ENCODE data around the gene DKK3.

The DKK3 gene

GRCh38 chr11:11923828-11924227, 84.6 kb downstream of the DKK3 start:
- DNase-seq (ENCODE audit: low spot score): no peak
- H3K27ac Mint-ChIP-seq: no peak overlapping the region
- no peak overlapping the region for H3K4me3 Mint-ChIP-seq
- peaks cover 39% of the 10 kb centered on the region for H3K36me3 Mint-ChIP-seq (ENCODE audit: low read depth)
- no peaks in the 10 kb centered on the region for H3K27me3 Mint-ChIP-seq (ENCODE audit: low read depth)
- H3K4me1 Mint-ChIP-seq (ENCODE audit: low read depth): peaks cover 17% of the 10 kb centered on the region
- H3K9me3 Mint-ChIP-seq: no peaks in the 10 kb centered on the region

DNA sequence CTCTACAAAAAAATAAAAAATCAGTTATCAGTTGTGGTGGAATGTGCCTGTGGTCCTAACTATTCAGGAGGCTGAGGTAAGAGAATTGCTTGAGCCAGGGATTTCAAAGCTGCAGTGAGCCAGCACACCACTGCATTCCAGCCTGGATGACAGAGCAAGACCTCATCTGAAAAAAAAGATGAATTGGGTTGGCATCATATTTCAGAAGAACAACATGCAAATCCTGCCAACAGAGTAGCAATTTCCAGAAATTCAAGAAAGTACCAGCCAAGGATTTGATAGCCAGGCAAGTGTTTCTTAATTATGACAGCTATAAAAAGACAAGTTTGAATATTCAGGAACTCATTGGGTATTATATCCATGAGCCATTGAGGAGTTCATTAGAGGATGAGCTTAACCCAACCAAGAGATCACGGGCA, 91.4 kb downstream of the DKK3 start:
- DNase-seq (ENCODE audit: low spot score): no peak
- Mint-ChIP-seq H3K36me3 (ENCODE audit: low read depth) (peaks cover 9% of the 10 kb centered on the region), H3K27ac (no peak overlapping the region), H3K9me3 (no peaks in the 10 kb centered on the region), H3K27me3 (ENCODE audit: low read depth) (no peaks in the 10 kb centered on the region), H3K4me1 (ENCODE audit: low read depth) (no peaks in the 10 kb centered on the region), H3K4me3 (no peak overlapping the region)

DNA sequence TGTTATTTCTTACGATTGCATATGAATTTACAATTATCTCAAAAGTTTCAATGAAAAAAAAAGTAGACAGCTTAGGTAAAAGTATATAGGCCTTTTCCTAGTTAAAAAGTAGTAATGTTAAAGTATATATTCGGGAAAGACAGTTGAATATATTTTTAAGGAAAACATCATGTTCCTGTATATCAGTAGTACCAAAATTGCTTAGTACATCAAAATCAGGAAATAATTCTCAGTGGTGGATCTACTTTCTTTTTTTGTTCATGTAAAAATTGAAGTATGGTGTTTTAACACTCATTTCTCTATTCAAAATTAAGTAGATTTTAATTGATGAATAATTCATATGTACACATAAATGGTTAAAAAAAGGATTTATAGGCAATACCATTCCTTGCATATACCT, 92.8 kb downstream of the DKK3 start:
- Mint-ChIP-seq H3K9me3 (no peaks in the 10 kb centered on the region), H3K27me3 (ENCODE audit: low read depth) (no peaks in the 10 kb centered on the region), H3K4me1 (ENCODE audit: low read depth) (no peaks in the 10 kb centered on the region), H3K4me3 (no peak overlapping the region), H3K27ac (no peak overlapping the region), H3K36me3 (ENCODE audit: low read depth) (peaks cover 20% of the 10 kb centered on the region)
- no peak for DNase-seq (ENCODE audit: low spot score)

GRCh38 chr11:11913395-11913794, 95.0 kb downstream of the DKK3 start:
- Mint-ChIP-seq H3K36me3 (ENCODE audit: low read depth) (peaks cover 24% of the 10 kb centered on the region), H3K4me1 (ENCODE audit: low read depth) (no peaks in the 10 kb centered on the region), H3K27ac (no peak overlapping the region), H3K4me3 (no peak overlapping the region), H3K27me3 (ENCODE audit: low read depth) (no peaks in the 10 kb centered on the region), H3K9me3 (no peaks in the 10 kb centered on the region)
- DNase-seq (ENCODE audit: low spot score): no peak
